H1 (cell line): ENCODE measurements around the gene TEX38. TPM values are rescaled to one million over a fixed set of nuclear protein-coding genes. Genes with fewer than 3 reads are reported as not detected.

Experiments used
- CTCF ChIA-PET: fragments of 300-600 bp; sonication (Branson Sonifier 250); formaldehyde crosslinking; loops from one replicate; lab custom pipeline; 2021; ENCODE audit not compliant: partially characterized antibody; lab: Charles Lee
- POLR2A ChIA-PET: fragments of 300-600 bp; sonication (Branson Sonifier 250); formaldehyde crosslinking; loops from one replicate; lab custom pipeline; 2021; ENCODE audit warnings: inconsistent platforms; ENCODE audit not compliant: partially characterized antibody; lab: Charles Lee
- DNase-seq, 2 experiments: peaks; one replicate each; pipeline versions ENCODE4 v3.0.0 to v3.0.0-alpha.2; 2010 to 2022; ENCODE audit warnings: low spot score in 2 of 2, low read depth in 1 of 2, mixed read lengths in 1 of 2
- FAIRE-seq: peaks from 2 replicates; lab custom pipeline; 2011; peaks lifted over from hg19 to GRCh38; lab: Jason Lieb, UNC
- H2AFZ ChIP-seq: 2 replicates; pipeline ENCODE4 v1.8.1; 2012; ENCODE audit warnings: low read length, inconsistent platforms
- H2AK5ac ChIP-seq: 2 replicates; pipeline ENCODE4 v1.6.1; 2013; ENCODE audit warnings: low read depth, low read length
- H2BK120ac ChIP-seq: replicated peaks from 2 replicates; pipeline ENCODE3; 2013; ENCODE audit warnings: low read depth, low read length, inconsistent platforms
- H2BK12ac ChIP-seq: 2 replicates; pipeline ENCODE4 v1.6.1; 2013; ENCODE audit warnings: low read depth, low read length
- H2BK15ac ChIP-seq: 2 replicates; pipeline ENCODE4 v1.6.1; 2013; ENCODE audit warnings: low read length
- H2BK20ac ChIP-seq: 2 replicates; pipeline ENCODE4 v1.6.1; 2013; ENCODE audit warnings: low read length
- H2BK5ac ChIP-seq: 2 replicates; pipeline ENCODE4 v1.6.1; 2013; ENCODE audit warnings: low read depth, low read length
- H3K14ac ChIP-seq: 2 replicates; pipeline ENCODE4 v1.6.1; 2013; ENCODE audit warnings: inconsistent platforms; ENCODE audit not compliant: insufficient read length
- H3K18ac ChIP-seq: 2 replicates; pipeline ENCODE4 v1.6.1; 2013; ENCODE audit warnings: low read length; ENCODE audit errors: extremely low read depth
- H3K23ac ChIP-seq: 2 replicates; pipeline ENCODE4 v1.6.1; 2013; ENCODE audit warnings: inconsistent platforms; ENCODE audit not compliant: insufficient read length
- H3K23me2 ChIP-seq: 2 replicates; pipeline ENCODE4 v1.6.1; 2013; ENCODE audit warnings: low read depth, low read length
- H3K27ac ChIP-seq: 2 replicates; pipeline ENCODE4 v1.6.1; 2011; ENCODE audit warnings: low read depth, low read length, inconsistent platforms
- H3K27me3 ChIP-seq, 4 experiments: replicated peaks in 1 of 4; 1 replicate in 1 of 4; 2 replicates in 3 of 4; pipeline versions ENCODE4 v1.6.1 to v1.8.1; 2011 to 2013; ENCODE audit warnings: low read length in 3 of 4, mild to moderate bottlenecking in 3 of 4, inconsistent platforms in 2 of 4, mixed read lengths in 2 of 4, moderate library complexity in 1 of 4; ENCODE audit not compliant: control insufficient read depth in 3 of 4, insufficient read depth in 3 of 4; ENCODE audit errors: extremely low read depth in 1 of 4
- H3K36me3 ChIP-seq, 4 experiments: 2 replicates each; pipeline versions ENCODE4 v1.6.1 to v1.8.1; 2011 to 2013; ENCODE audit warnings: mild to moderate bottlenecking in 4 of 4, low read length in 3 of 4, moderate library complexity in 2 of 4, control low read depth in 1 of 4, inconsistent platforms in 1 of 4; ENCODE audit not compliant: insufficient read depth in 4 of 4, control insufficient read depth in 2 of 4
- H3K4ac ChIP-seq: replicated peaks from 2 replicates; pipeline ENCODE3; 2013; ENCODE audit warnings: low read length, low read depth, mixed read lengths, inconsistent platforms; ENCODE audit not compliant: insufficient read length
- H3K4me1 ChIP-seq, 4 experiments: replicated peaks in 1 of 4; 1 replicate in 1 of 4; 2 replicates in 3 of 4; pipeline versions ENCODE4 v1.6.1 to v1.8.1; 2011 to 2013; ENCODE audit warnings: low read length in 3 of 4, inconsistent platforms in 2 of 4, mixed read lengths in 1 of 4; ENCODE audit not compliant: insufficient read depth in 4 of 4, control insufficient read depth in 3 of 4
- H3K4me2 ChIP-seq, 2 experiments: 2 replicates each; pipeline versions ENCODE4 v1.6.1 to v1.8.1; 2011 to 2013; ENCODE audit warnings: low read depth in 2 of 2, low read length in 2 of 2, control low read depth in 1 of 2, inconsistent platforms in 1 of 2, mild to moderate bottlenecking in 1 of 2; ENCODE audit not compliant: insufficient read depth in 1 of 2
- H3K4me3 ChIP-seq, 4 experiments: fragments of 200-600, 300-600 bp in 1 of 4; sonication (generic), shearing (Covaris generic), sonication (Bioruptor Twin) in 1 of 4; 2 replicates each; pipeline versions ENCODE4 v1.5.1 to v1.8.1; 2011 to 2016; ENCODE audit warnings: low read length in 4 of 4, low read depth in 3 of 4, control low read depth in 2 of 4, inconsistent platforms in 2 of 4, mild to moderate bottlenecking in 2 of 4, mixed read lengths in 1 of 4, moderate library complexity in 1 of 4; ENCODE audit not compliant: insufficient read depth in 2 of 4; ENCODE audit errors: extremely low read depth in 1 of 4
- H3K56ac ChIP-seq: replicated peaks from 2 replicates; pipeline ENCODE3; 2013; ENCODE audit warnings: low read depth, mild to moderate bottlenecking, mixed read lengths, low read length, inconsistent platforms; ENCODE audit not compliant: insufficient read length
- H3K79me1 ChIP-seq: 2 replicates; pipeline ENCODE4 v1.6.1; 2013; ENCODE audit warnings: low read depth, low read length, control low read depth
- H3K79me2 ChIP-seq, 2 experiments: 2 replicates each; pipeline versions ENCODE4 v1.6.1 to v1.8.1; 2012 to 2013; ENCODE audit warnings: low read length in 2 of 2, mild to moderate bottlenecking in 2 of 2, inconsistent platforms in 1 of 2; ENCODE audit not compliant: insufficient read depth in 2 of 2, control insufficient read depth in 1 of 2
- H3K9ac ChIP-seq, 4 experiments: replicated peaks in 1 of 4; 1 replicate in 1 of 4; 2 replicates in 3 of 4; pipeline versions ENCODE4 v1.6.1 to v1.8.1; 2011 to 2013; ENCODE audit warnings: low read depth in 3 of 4, low read length in 3 of 4, control low read depth in 2 of 4, mild to moderate bottlenecking in 2 of 4, moderate library complexity in 2 of 4, inconsistent platforms in 1 of 4; ENCODE audit errors: extremely low read depth in 1 of 4
- H3K9me3 ChIP-seq, 2 experiments: 2 replicates each; pipeline versions ENCODE4 v1.6.1 to v1.8.1; 2012 to 2013; ENCODE audit warnings: mild to moderate bottlenecking in 2 of 2, moderate library complexity in 2 of 2, control low read depth in 1 of 2, inconsistent platforms in 1 of 2, low read depth in 1 of 2, low read length in 1 of 2, mixed read lengths in 1 of 2; ENCODE audit not compliant: insufficient read depth in 2 of 2
- H4K20me1 ChIP-seq, 2 experiments: replicated peaks in 1 of 2; 2 replicates each; pipeline versions ENCODE3 to v1.8.1; 2011 to 2013; ENCODE audit warnings: inconsistent platforms in 2 of 2, low read length in 2 of 2, mild to moderate bottlenecking in 1 of 2; ENCODE audit not compliant: insufficient read depth in 2 of 2, control insufficient read depth in 1 of 2
- H4K5ac ChIP-seq: 2 replicates; pipeline ENCODE4 v1.6.1; 2013; ENCODE audit warnings: low read length, low read depth, mixed read lengths, inconsistent platforms; ENCODE audit not compliant: insufficient read length
- H4K8ac ChIP-seq: 2 replicates; pipeline ENCODE4 v1.8.0; 2013; ENCODE audit warnings: mild to moderate bottlenecking, moderate library complexity, low read length, inconsistent platforms; ENCODE audit not compliant: insufficient read depth; ENCODE audit errors: extremely low read depth
- H4K91ac ChIP-seq: replicated peaks from 2 replicates; pipeline ENCODE3; 2013; ENCODE audit warnings: low read length, mixed read lengths, inconsistent platforms; ENCODE audit not compliant: insufficient read length
- BRCA1 ChIP-seq: IDR thresholded peaks from 2 replicates; pipeline ENCODE4 v1.6.1; 2012; ENCODE audit warnings: low read depth, low read length, improper control_type of control experiment
- CBX5 ChIP-seq: fragments of 300-800, 300-1000 bp; sonication (generic); IDR thresholded peaks from 2 replicates; pipeline ENCODE4 v1.7.1; 2016; ENCODE audit warnings: antibody characterized with exemption, low read length, low read depth
- CBX8 ChIP-seq: fragments of 300-800, 300-1000 bp; sonication (generic); IDR thresholded peaks from 2 replicates; pipeline ENCODE4 v1.7.1; 2016; ENCODE audit warnings: low read depth, low read length, borderline replicate concordance
- EGR1 ChIP-seq: IDR thresholded peaks from 2 replicates; pipeline ENCODE4 v1.6.1; 2011; ENCODE audit warnings: low read depth, low read length, borderline replicate concordance
- KDM5A ChIP-seq: fragments of 200-600 bp; IDR thresholded peaks from 2 replicates; pipeline ENCODE4 v1.7.1; 2012; ENCODE audit warnings: mild to moderate bottlenecking, low read length, inconsistent platforms, mixed read lengths
- RAD21 ChIP-seq, 2 experiments: IDR thresholded peaks in 1 of 2; conservative IDR thresholded peaks in 1 of 2; 2 replicates each; pipeline ENCODE4 v1.6.1; 2011; ENCODE audit warnings: low read depth in 2 of 2, low read length in 2 of 2, improper control_type of control experiment in 1 of 2, inconsistent platforms in 1 of 2, mild to moderate bottlenecking in 1 of 2, moderate library complexity in 1 of 2
- RBBP5 ChIP-seq: IDR thresholded peaks from 2 replicates; pipeline ENCODE4 v1.7.1; 2012; ENCODE audit warnings: low read depth, mild to moderate bottlenecking, inconsistent platforms, low read length, moderate library complexity, borderline replicate concordance
- RXRA ChIP-seq: IDR thresholded peaks from 2 replicates; pipeline ENCODE4 v1.6.1; 2011; ENCODE audit warnings: low read depth, mild to moderate bottlenecking, low read length, moderate library complexity; ENCODE audit not compliant: insufficient read depth
- SAP30 ChIP-seq: fragments of 300-600 bp; sonication (generic); IDR thresholded peaks from 2 replicates; pipeline ENCODE4 v1.7.1; 2012; ENCODE audit warnings: low read length, moderate library complexity, mild to moderate bottlenecking, inconsistent platforms; ENCODE audit not compliant: insufficient read depth, insufficient replicate concordance
- SIRT6 ChIP-seq: IDR thresholded peaks from one replicate; pipeline ENCODE4 v1.7.1; 2012; ENCODE audit warnings: low read length, inconsistent platforms
- SP2 ChIP-seq: IDR thresholded peaks from 2 replicates; pipeline ENCODE4 v1.6.1; 2012; ENCODE audit warnings: mild to moderate bottlenecking, low read length, inconsistent platforms
- SRF ChIP-seq: IDR thresholded peaks from 2 replicates; pipeline ENCODE4 v1.6.1; 2011; ENCODE audit warnings: mild to moderate bottlenecking, low read depth, low read length, moderate library complexity
- TAF1 ChIP-seq: IDR thresholded peaks from 2 replicates; pipeline ENCODE4 v1.6.1; 2011; ENCODE audit warnings: mild to moderate bottlenecking, low read depth, low read length
- TEAD4 ChIP-seq: IDR thresholded peaks from 2 replicates; pipeline ENCODE4 v1.6.1; 2012; ENCODE audit warnings: low read depth, low read length, inconsistent platforms, mixed read lengths
- YY1 ChIP-seq: IDR thresholded peaks from 2 replicates; pipeline ENCODE4 v1.6.1; 2011; ENCODE audit warnings: low read depth, mild to moderate bottlenecking, low read length
- WGBS, 2 experiments: shearing (Covaris generic) in 1 of 2; methylation state at CpG; one replicate each; pipeline versions ENCODE4 v1.1.6 to v1.1.7; 2013 to 2015; ENCODE audit warnings: low lambda C conversion rate in 2 of 2, mixed read lengths in 2 of 2, inconsistent platforms in 1 of 2, low coverage in 1 of 2, missing lambda C conversion rate in 1 of 2; ENCODE audit not compliant: insufficient replicate concordance in 2 of 2, insufficient coverage in 1 of 2, insufficient read length in 1 of 2; ENCODE audit errors: extremely low coverage in 1 of 2, missing lambda C conversion rate in 1 of 2; 5-methylcytosine and 5-hydroxymethylcytosine counted together
- polyA plus RNA-seq, 7 experiments: library from polyadenylated mRNA; depleted of rRNA in 3 of 7; stranded (reverse) in 5 of 7; unstranded in 2 of 7; fragments of >200 nt in 5 of 7; fragments of 200-250 nt in 2 of 7; gene quantifications; 1 replicate in 5 of 7; 2 replicates in 1 of 7; 4 replicates in 1 of 7; pipeline versions ENCODE4 v1.2.1 to v1.2.3, GENCODE V29; 2011 to 2013; ENCODE audit warnings: missing spikeins in 2 of 7, mixed read lengths in 2 of 7
- total RNA-seq: library from RNA; stranded (reverse); fragmentation: NEBNext Ultra II Directional; extraction: Animal tissue kit (Norgen Biotek cat#: 25700); gene quantifications from 2 replicates; pipeline ENCODE4 v1.2.1, GENCODE V29; 2021

The TEX38 gene
- total and polyA plus RNA-seq, 2 of the 8 experiments (the other 6 are each of a cell fraction or from before 2014, with no cell fraction given), result 0.33 TPM; not detected in 1

- WGBS, 2 experiments, result 84% methylated on average over 2 of the region's 2 CpGs; no CpG with 5 or more reads in 1 of the 2 experiments
- no peaks in the 10 kb centered on the region for H3K23me2 ChIP-seq
- H4K5ac ChIP-seq, result no peak overlapping the region
- no peak overlapping the region for H2AK5ac ChIP-seq
- no peaks in the 10 kb centered on the region; a peak in 1 of 7 replicates for H3K4me1 ChIP-seq
- H3K23ac ChIP-seq, result no peak overlapping the region
- H2BK5ac ChIP-seq, result no peak overlapping the region
- no peak overlapping the region for H4K91ac ChIP-seq
- no peak overlapping the region for H3K4ac ChIP-seq
- H3K56ac ChIP-seq, result no peak overlapping the region
- ChIA-PET CTCF (interaction anchor here (0.7 to 1.3 kb wide), 2 partner anchors 14 to 158 kb away, joined by 3 to 4 read pairs; no protein-coding TSS in a partner anchor), POLR2A (no interaction called here)
- H3K18ac ChIP-seq, result no peak overlapping the region
- no peak overlapping the region for H2BK120ac ChIP-seq
- peaks cover 0 to 4% of the 10 kb centered on the region in 2 experiments for H4K20me1 ChIP-seq
- no peak overlapping the region for H3K27ac ChIP-seq
- no peak overlapping the region for H3K4me2 ChIP-seq
- H2BK12ac ChIP-seq, result no peak overlapping the region
- no peak overlapping the region for H2AFZ ChIP-seq
- no peak for DNase-seq
- H3K36me3 ChIP-seq, result peaks cover 11 to 67% (median 58%) of the 10 kb centered on the region in 4 experiments
- no peak overlapping the region for H4K8ac ChIP-seq
- H2BK20ac ChIP-seq, result no peak overlapping the region
- no peaks in the 10 kb centered on the region for H3K79me1 ChIP-seq
- no peaks in the 10 kb centered on the region for H3K79me2 ChIP-seq
- H3K9ac ChIP-seq, result no peak overlapping the region
- H3K14ac ChIP-seq, result no peak overlapping the region
- no peak overlapping the region for H3K4me3 ChIP-seq
- no peaks in the 10 kb centered on the region for H3K27me3 ChIP-seq
- no peak overlapping the region for H2BK15ac ChIP-seq
- no peak for FAIRE-seq
- no peaks in the 10 kb centered on the region for H3K9me3 ChIP-seq
- no peak for TF ChIP-seq TEAD4
- TF ChIP-seq YY1, result no peak
- no peak for TF ChIP-seq TAF1
- no peak for TF ChIP-seq CBX8
- no peak for TF ChIP-seq RAD21 (IDR thresholded peaks at IDR 0.05 in 1 of 2, conservative IDR thresholded peaks at IDR 0.05 in 1 of 2; ENCODE audit: low read depth in 2 of 2, low read length in 2 of 2)
- TF ChIP-seq SRF, result no peak
- TF ChIP-seq SP2, result no peak
- no peak for TF ChIP-seq RXRA
- no peak for TF ChIP-seq EGR1
- TF ChIP-seq SIRT6, result no peak
- no peak for TF ChIP-seq RBBP5
- TF ChIP-seq KDM5A, result no peak
- no peak for TF ChIP-seq BRCA1
- no peak for TF ChIP-seq CBX5
- TF ChIP-seq SAP30, result no peak
Measured at GRCh38 chr1:46689356-46689755, 17.7 kb downstream of the TEX38 start.
